ENCODE data around the gene RNFT2. TPM values are rescaled to one million over a fixed set of nuclear protein-coding genes. Genes with fewer than 3 reads are reported as not detected.

Gene RNFT2
- total and polyA plus RNA-seq, 12 donors, result 0.46 to 2.2 (median 1.6) TPM

GRCh38 chr12:116887897-116888296, 149.8 kb downstream of the RNFT2 start:
- ATAC-seq (no peak), DNase-seq (no peak)
- H3K27me3 ChIP-seq, result peaks cover 0 to 22% (median 11%) of the 10 kb centered on the region in 7 donors
- TF ChIP-seq, protein P1, sequence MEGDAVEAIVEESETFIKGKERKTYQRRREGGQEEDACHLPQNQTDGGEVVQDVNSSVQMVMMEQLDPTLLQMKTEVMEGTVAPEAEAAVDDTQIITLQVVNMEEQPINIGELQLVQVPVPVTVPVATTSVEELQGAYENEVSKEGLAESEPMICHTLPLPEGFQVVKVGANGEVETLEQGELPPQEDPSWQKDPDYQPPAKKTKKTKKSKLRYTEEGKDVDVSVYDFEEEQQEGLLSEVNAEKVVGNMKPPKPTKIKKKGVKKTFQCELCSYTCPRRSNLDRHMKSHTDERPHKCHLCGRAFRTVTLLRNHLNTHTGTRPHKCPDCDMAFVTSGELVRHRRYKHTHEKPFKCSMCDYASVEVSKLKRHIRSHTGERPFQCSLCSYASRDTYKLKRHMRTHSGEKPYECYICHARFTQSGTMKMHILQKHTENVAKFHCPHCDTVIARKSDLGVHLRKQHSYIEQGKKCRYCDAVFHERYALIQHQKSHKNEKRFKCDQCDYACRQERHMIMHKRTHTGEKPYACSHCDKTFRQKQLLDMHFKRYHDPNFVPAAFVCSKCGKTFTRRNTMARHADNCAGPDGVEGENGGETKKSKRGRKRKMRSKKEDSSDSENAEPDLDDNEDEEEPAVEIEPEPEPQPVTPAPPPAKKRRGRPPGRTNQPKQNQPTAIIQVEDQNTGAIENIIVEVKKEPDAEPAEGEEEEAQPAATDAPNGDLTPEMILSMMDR (IDR thresholded peaks at IDR 0.05), result no peak
- WGBS, 2 donors, result 75 to 81% methylated on average over 6 of the region's 6 CpGs
- no peaks in the 10 kb centered on the region for H3K36me3 ChIP-seq
- peaks cover 0 to 4% (median 0%) of the 10 kb centered on the region in 9 donors for H3K4me1 ChIP-seq
- intact Hi-C loops (cut with DNase I), result loop anchor here in 2 of 10 donors (10.0 kb wide), 1 partner anchor 183 kb away; no protein-coding TSS in a partner anchor
- no peak overlapping the region for H3K4me3 ChIP-seq
- H3K9me3 ChIP-seq, result peaks cover 0 to 7% (median 0%) of the 10 kb centered on the region in 11 donors
- no peak overlapping the region for H3K27ac ChIP-seq

DNA sequence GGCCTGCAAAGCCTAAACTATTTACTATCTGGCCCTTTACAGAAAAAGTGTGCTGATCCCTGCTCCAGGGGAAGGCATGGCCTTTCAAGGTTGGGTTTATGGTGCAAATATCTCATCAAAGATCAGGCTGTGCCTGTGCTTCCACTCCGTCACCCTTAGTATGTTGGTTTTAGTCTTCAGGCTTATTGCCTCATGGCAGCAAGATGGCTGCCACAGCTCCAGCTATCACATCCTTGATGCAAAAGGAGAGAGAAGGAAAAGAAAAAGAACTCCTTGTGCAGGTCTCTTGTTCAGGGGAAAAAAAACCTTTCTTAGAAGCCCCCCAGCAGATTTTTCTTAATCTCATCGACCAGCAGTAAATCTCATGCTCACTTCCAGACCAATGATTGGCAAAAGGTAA, 152.2 kb downstream of the RNFT2 start:
- 96 to 97% methylated on average over 2 of the region's 2 CpGs for WGBS, 2 donors

DNA sequence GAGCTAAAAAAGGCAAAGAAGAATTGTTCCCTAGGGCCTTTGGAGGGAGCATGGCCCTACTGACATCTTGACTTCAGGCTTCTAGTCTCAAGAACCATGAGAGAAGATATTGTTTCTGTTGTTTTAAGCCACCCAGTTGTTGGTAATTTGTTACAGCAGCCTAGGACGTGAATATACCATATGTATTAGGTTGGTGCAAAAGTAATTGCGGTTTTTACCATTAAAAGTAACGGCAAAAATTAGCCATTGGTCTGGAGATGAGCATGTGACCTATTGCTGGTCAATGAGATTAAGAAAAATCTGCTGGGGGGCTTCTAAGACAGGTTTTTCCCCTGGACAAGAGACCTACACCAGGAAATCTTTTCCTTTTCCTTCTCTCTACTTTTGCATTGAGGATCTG, 152.9 kb downstream of the RNFT2 start:
- Histone ChIP-seq H3K9me3 (peaks cover 0 to 7% (median 0%) of the 10 kb centered on the region in 11 donors), H3K4me1 (peaks cover 0 to 4% (median 0%) of the 10 kb centered on the region in 9 donors), H3K36me3 (no peaks in the 10 kb centered on the region), H3K27me3 (peaks cover 0 to under 1% (median 0%) of the 10 kb centered on the region in 7 donors), H3K4me3 (no peak overlapping the region), H3K27ac (no peak overlapping the region)
- DNase-seq, result no peak
- WGBS, 2 donors, result 90 to 91% methylated on average over 3 of the region's 3 CpGs
- TF ChIP-seq, protein P1 (IDR thresholded peaks at IDR 0.05), result no peak
- no peak for ATAC-seq
- intact Hi-C loops (cut with DNase I), result no loop called here

More for the DNA sequence above, 152.2 kb downstream of the RNFT2 start:
- H3K27me3 ChIP-seq, result no peaks in the 10 kb centered on the region
- intact Hi-C loops (cut with DNase I), result no loop called here
- H3K9me3 ChIP-seq, result peaks cover 0 to 7% (median 0%) of the 10 kb centered on the region in 11 donors
- TF ChIP-seq, protein P1 (IDR thresholded peaks at IDR 0.05), result no peak
- H3K4me3 ChIP-seq, result no peak overlapping the region
- H3K36me3 ChIP-seq, result no peaks in the 10 kb centered on the region
- H3K27ac ChIP-seq, result no peak overlapping the region
- no peak for DNase-seq
- no peak for ATAC-seq
- H3K4me1 ChIP-seq, result peaks cover 0 to 4% (median 0%) of the 10 kb centered on the region in 9 donors

GRCh38 chr12:116892349-116893140, 154.4 kb downstream of the RNFT2 start:
- intact Hi-C loops (cut with DNase I), result no loop called here

More at GRCh38 chr12:116892349-116893140, 154.4 kb downstream of the RNFT2 start:
- H3K27ac ChIP-seq, result no peak overlapping the region
- peaks cover 0 to 11% (median 0%) of the 10 kb centered on the region in 7 donors for H3K27me3 ChIP-seq
- H3K4me3 ChIP-seq, result no peak overlapping the region
- TF ChIP-seq, protein P1 (IDR thresholded peaks at IDR 0.05), result no peak
- no peak for ATAC-seq
- H3K4me1 ChIP-seq, result peaks cover 0 to 4% (median 0%) of the 10 kb centered on the region in 9 donors
- 78 to 83% methylated on average over 12 of the region's 12 CpGs for WGBS, 2 donors
- H3K9me3 ChIP-seq, result peaks cover 0 to 7% (median 0%) of the 10 kb centered on the region in 11 donors
- DNase-seq, result no peak
- H3K36me3 ChIP-seq, result no peaks in the 10 kb centered on the region

Data from heart right ventricle (tissue), 16 donors.